GM19372 (cell line): ENCODE results near the gene NCR3LG1.

Source experiments
- ATAC-seq: cut with Tn5 transposase; IDR thresholded peaks from one replicate; pipeline ENCODE4 v1.9.1; 2021; ENCODE audit warnings: mild to moderate bottlenecking, low read depth, moderate library complexity; ENCODE audit not compliant: unreplicated experiment

NCR3LG1 gene

GRCh38 chr11:17369684-17370243 lies 18.2 kb downstream of the NCR3LG1 start:
- no peak for ATAC-seq

GRCh38 chr11:17371614-17372013 lies 20.0 kb downstream of the NCR3LG1 start:
- ATAC-seq = no peak

GRCh38 chr11:17375547-17375946 lies 23.9 kb downstream of the NCR3LG1 start:
- ATAC-seq = no peak

GRCh38 chr11:17376493-17376892 lies 24.9 kb downstream of the NCR3LG1 start:
- no peak for ATAC-seq

GRCh38 chr11:17378655-17379054 lies 27.1 kb downstream of the NCR3LG1 start:
- ATAC-seq = no peak

GRCh38 chr11:17379383-17380180 lies 28.0 kb downstream of the NCR3LG1 start:
- no peak for ATAC-seq

GRCh38 chr11:17381156-17381555 lies 29.6 kb downstream of the NCR3LG1 start:
- ATAC-seq = no peak

GRCh38 chr11:17382046-17382728 lies 30.6 kb downstream of the NCR3LG1 start:
- ATAC-seq = no peak

- ATAC-seq = no peak
These were observed 31.9 kb downstream of the NCR3LG1 start for GRCh38 chr11:17383461-17383860.

- ATAC-seq = no peak
These were observed 32.5 kb downstream of the NCR3LG1 start for GRCh38 chr11:17384002-17384511.

- no peak for ATAC-seq
These were observed 33.9 kb downstream of the NCR3LG1 start for GRCh38 chr11:17385492-17385891.

GRCh38 chr11:17385926-17386325 lies 34.3 kb downstream of the NCR3LG1 start:
- no peak for ATAC-seq

GRCh38 chr11:17386331-17387084 lies 34.9 kb downstream of the NCR3LG1 start:
- ATAC-seq = peak; percentile 55

GRCh38 chr11:17387254-17387653 lies 35.7 kb downstream of the NCR3LG1 start:
- ATAC-seq = no peak

GRCh38 chr11:17387811-17388210 lies 36.2 kb downstream of the NCR3LG1 start:
- no peak for ATAC-seq

GRCh38 chr11:17388609-17389210 lies 37.1 kb downstream of the NCR3LG1 start, which contains the start of gene KCNJ11:
KCNJ11 (minus strand) TSS chr11:17388659; CDS start chr11:17388091, 568 bp downstream.
- peak; percentile 41 for ATAC-seq

GRCh38 chr11:17389211-17389956 lies 37.8 kb downstream of the NCR3LG1 start:
- peak; percentile 52 for ATAC-seq

GRCh38 chr11:17389957-17390649 lies 38.5 kb downstream of the NCR3LG1 start:
- ATAC-seq = no peak
